Fibroblast of lung (primary cell): Measurements from ENCODE around the gene PSMD9. TPM values are rescaled to one million over a fixed set of nuclear protein-coding genes. Genes with fewer than 3 reads are reported as not detected.
"Not testable (repeated sequence)": the region's sequence is repeated elsewhere in the genome, so short reads cannot be mapped to it uniquely, and the experiment has no call there.

ENCODE experiments used
- DNase-seq, 2 donors: peaks; one replicate each; pipeline versions ENCODE4 v3.0.0 to v3.0.0-alpha.2; 2010; ENCODE audit warnings: low read depth in 2 of 2
- H2AFZ ChIP-seq: 2 replicates; pipeline ENCODE4 v1.5.1; 2012; ENCODE audit warnings: low read length, control low read depth, inconsistent platforms
- H3K27ac ChIP-seq: 2 replicates; pipeline ENCODE4 v1.5.1; 2011; ENCODE audit warnings: low read length, control low read depth; ENCODE audit not compliant: insufficient read depth
- H3K27me3 ChIP-seq: 2 replicates; pipeline ENCODE4 v1.5.1; 2011; ENCODE audit warnings: mild to moderate bottlenecking, low read length; ENCODE audit not compliant: control insufficient read depth, insufficient read depth
- H3K36me3 ChIP-seq: 2 replicates; pipeline ENCODE4 v1.5.1; 2011; ENCODE audit warnings: low read length; ENCODE audit not compliant: control insufficient read depth, insufficient read depth
- H3K4me1 ChIP-seq: 2 replicates; pipeline ENCODE4 v1.5.1; 2011; ENCODE audit warnings: low read length; ENCODE audit not compliant: control insufficient read depth, insufficient read depth; ENCODE audit errors: extremely low read depth
- H3K4me2 ChIP-seq: 2 replicates; pipeline ENCODE4 v1.5.1; 2011; ENCODE audit warnings: low read length, control low read depth; ENCODE audit not compliant: insufficient read depth; ENCODE audit errors: extremely low read depth
- H3K4me3 ChIP-seq, 4 experiments: fragments of 200-600 bp in 1 of 4; sonication (generic) in 1 of 4; replicated peaks in 1 of 4; 2 replicates each; pipeline ENCODE4 v1.5.1; 2011 to 2016; ENCODE audit warnings: low read length in 4 of 4, low read depth in 3 of 4, mild to moderate bottlenecking in 3 of 4, control low read depth in 2 of 4, inconsistent platforms in 1 of 4, mixed read lengths in 1 of 4; ENCODE audit not compliant: insufficient read depth in 1 of 4; ENCODE audit errors: control extremely low read depth in 1 of 4
- H3K79me2 ChIP-seq: 2 replicates; pipeline ENCODE4 v1.5.1; 2012; ENCODE audit warnings: mild to moderate bottlenecking, low read length, inconsistent platforms; ENCODE audit not compliant: control insufficient read depth, insufficient read depth
- H3K9ac ChIP-seq: 2 replicates; pipeline ENCODE4 v1.5.1; 2011; ENCODE audit warnings: mild to moderate bottlenecking, low read length, control low read depth; ENCODE audit not compliant: insufficient read depth
- H3K9me3 ChIP-seq: 2 replicates; pipeline ENCODE4 v1.5.1; 2012; ENCODE audit warnings: low read depth, low read length; ENCODE audit not compliant: control insufficient read depth, insufficient read depth
- H4K20me1 ChIP-seq: 2 replicates; pipeline ENCODE4 v1.5.1; 2011; ENCODE audit warnings: low read length; ENCODE audit not compliant: control insufficient read depth, insufficient read depth; ENCODE audit errors: extremely low read depth
- EZH2 ChIP-seq: IDR thresholded peaks from 2 replicates; pipeline ENCODE4 v1.5.1; 2012; ENCODE audit warnings: low read length, control low read depth, mild to moderate bottlenecking; ENCODE audit errors: missing control alignments
- polyA plus RNA-seq, 2 donors: library from polyadenylated mRNA; depleted of rRNA in 1 of 2; stranded (reverse) in 1 of 2; unstranded in 1 of 2; fragments of >200 nt; gene quantifications; 2 replicates each; pipeline ENCODE4 v1.2.1, GENCODE V29; 2011 to 2012; ENCODE audit warnings: missing spikeins in 1 of 2
- total RNA-seq: library from RNA; depleted of rRNA; stranded (reverse); fragments of >200 nt; gene quantifications from 2 replicates; pipeline ENCODE4 v1.2.1, GENCODE V29; 2014
- TF ChIP-seq, protein P1 (sequence below), 2 donors: IDR thresholded peaks in 1 of 2; conservative IDR thresholded peaks in 1 of 2; 1 replicate in 1 of 2; 2 replicates in 1 of 2; pipeline ENCODE4 v1.5.1; 2011 to 2012; ENCODE audit warnings: low read length in 2 of 2, control low read depth in 1 of 2, inconsistent platforms in 1 of 2, low read depth in 1 of 2, mild to moderate bottlenecking in 1 of 2

PSMD9 gene
- total and polyA plus RNA-seq, 2 donors (not counting 1 experiment from before 2014, with no cell fraction given), result 73.5 to 77.7 TPM

DNA sequence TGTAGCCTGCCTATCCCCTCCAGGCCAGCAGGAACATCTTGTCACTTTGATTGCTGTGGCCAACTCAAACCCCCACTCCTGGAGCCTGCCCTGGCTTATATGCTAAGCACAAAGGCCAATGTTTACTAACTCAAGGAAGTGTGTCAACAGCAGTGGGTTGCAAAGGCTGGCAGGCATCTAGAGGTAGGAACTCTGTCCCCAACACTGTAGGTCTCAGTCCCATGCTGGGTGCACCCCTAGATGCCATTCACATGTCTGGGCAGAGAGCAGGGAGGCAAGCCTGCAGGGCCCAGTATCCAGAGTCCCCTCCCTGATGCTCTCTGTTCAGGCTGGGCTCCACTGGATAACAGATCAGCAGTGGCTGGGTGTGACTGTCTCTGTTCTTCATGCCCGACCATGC lies 28.3 kb upstream of the PSMD9 start:
- H3K27ac ChIP-seq, result no peak overlapping the region
- H3K4me3 ChIP-seq, result no peak overlapping the region
- H3K9me3 ChIP-seq, result no peaks in the 10 kb centered on the region
- no peaks in the 10 kb centered on the region for H3K36me3 ChIP-seq
- H3K79me2 ChIP-seq, result no peaks in the 10 kb centered on the region
- TF ChIP-seq, protein P1, sequence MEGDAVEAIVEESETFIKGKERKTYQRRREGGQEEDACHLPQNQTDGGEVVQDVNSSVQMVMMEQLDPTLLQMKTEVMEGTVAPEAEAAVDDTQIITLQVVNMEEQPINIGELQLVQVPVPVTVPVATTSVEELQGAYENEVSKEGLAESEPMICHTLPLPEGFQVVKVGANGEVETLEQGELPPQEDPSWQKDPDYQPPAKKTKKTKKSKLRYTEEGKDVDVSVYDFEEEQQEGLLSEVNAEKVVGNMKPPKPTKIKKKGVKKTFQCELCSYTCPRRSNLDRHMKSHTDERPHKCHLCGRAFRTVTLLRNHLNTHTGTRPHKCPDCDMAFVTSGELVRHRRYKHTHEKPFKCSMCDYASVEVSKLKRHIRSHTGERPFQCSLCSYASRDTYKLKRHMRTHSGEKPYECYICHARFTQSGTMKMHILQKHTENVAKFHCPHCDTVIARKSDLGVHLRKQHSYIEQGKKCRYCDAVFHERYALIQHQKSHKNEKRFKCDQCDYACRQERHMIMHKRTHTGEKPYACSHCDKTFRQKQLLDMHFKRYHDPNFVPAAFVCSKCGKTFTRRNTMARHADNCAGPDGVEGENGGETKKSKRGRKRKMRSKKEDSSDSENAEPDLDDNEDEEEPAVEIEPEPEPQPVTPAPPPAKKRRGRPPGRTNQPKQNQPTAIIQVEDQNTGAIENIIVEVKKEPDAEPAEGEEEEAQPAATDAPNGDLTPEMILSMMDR (conservative IDR thresholded peaks at IDR 0.05 in 1 of 2, IDR thresholded peaks at IDR 0.05 in 1 of 2; ENCODE audit: low read depth in 1 of 2, low read length in 2 of 2), result no peak
- TF ChIP-seq EZH2, result no peak
- no peak overlapping the region for H3K4me2 ChIP-seq
- no peak for DNase-seq
- no peak overlapping the region for H3K9ac ChIP-seq
- H3K4me1 ChIP-seq, result peaks cover 9% of the 10 kb centered on the region
- H3K27me3 ChIP-seq, result no peaks in the 10 kb centered on the region
- no peak overlapping the region for H2AFZ ChIP-seq
- no peaks in the 10 kb centered on the region for H4K20me1 ChIP-seq

DNA sequence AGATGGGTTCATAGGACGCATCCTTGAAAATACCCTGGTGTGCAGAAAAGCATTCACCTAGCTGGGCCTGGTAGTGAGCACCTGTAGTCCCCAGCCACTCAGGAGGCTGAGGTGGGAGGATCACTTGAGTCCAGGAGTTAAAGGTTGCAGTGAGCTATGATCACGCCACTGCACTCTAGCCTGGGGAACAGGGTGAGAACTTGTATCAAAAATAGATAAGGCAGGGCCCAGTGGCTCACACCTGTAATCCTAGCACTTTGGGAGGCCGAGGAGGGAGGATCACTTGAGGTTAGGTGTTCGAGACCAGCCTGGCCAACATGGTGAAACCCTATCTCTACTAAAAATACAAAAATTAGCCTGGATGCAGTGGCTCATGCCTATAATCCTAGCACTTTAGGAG lies 27.9 kb upstream of the PSMD9 start:
- H3K9ac ChIP-seq, H3K79me2 ChIP-seq, H3K36me3 ChIP-seq, H3K27me3 ChIP-seq, H3K4me2 ChIP-seq, H2AFZ ChIP-seq, H3K9me3 ChIP-seq, H4K20me1 ChIP-seq, H3K4me3 ChIP-seq, DNase-seq, H3K4me1 ChIP-seq, H3K27ac ChIP-seq: not testable (repeated sequence)

DNA sequence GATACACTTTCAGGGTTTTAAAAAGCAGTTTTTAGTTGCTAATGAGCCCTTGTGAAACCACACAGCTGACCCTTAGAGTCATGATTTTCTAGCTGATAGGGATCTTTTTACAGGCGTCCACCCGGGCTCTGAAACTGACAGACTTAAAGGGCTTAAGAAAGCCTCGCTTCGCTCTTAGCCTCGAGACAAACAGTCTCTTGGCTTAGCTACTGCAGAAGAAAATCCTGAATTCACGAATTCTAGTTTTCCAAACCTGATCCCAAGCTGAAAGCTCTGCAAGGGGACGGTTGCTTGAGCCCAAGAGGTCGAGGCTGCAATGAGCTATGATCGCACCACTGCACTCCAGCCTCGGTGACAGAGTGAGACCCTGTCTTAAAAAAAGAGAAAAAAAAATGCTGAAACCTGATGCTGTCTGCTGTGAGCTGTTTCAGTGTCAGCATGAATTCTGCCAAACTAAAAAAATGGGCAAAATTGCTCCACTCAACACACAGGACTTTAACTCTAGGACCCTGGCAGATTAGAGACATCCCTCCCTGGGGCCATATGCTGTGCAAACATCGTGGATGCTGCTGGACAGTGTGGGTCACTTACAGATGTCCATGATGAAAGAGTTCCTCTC lies 26.8 kb upstream of the PSMD9 start:
- Histone ChIP-seq H3K4me1 (peaks cover 9% of the 10 kb centered on the region), H3K9ac (no peak overlapping the region), H3K4me3 (peak overlapping the region in 3 of 4 experiments; percentile 17 to 41 (median 21)), H3K79me2 (no peaks in the 10 kb centered on the region), H4K20me1 (no peaks in the 10 kb centered on the region), H3K27me3 (no peaks in the 10 kb centered on the region), H3K4me2 (peak overlapping the region; percentile 72), H2AFZ (peak overlapping the region; percentile 51), H3K27ac (no peak overlapping the region), H3K36me3 (no peaks in the 10 kb centered on the region), H3K9me3 (no peaks in the 10 kb centered on the region)
- peak; percentile 39 to 57 for DNase-seq
- no peak for TF ChIP-seq EZH2
- TF ChIP-seq, protein P1 (conservative IDR thresholded peaks at IDR 0.05 in 1 of 2, IDR thresholded peaks at IDR 0.05 in 1 of 2; ENCODE audit: low read depth in 1 of 2, low read length in 2 of 2), result no peak
